Measurements from ENCODE around the gene PTCHD1. TPM values are rescaled to one million over a fixed set of nuclear protein-coding genes. Genes with fewer than 3 reads are reported as not detected.

The PTCHD1 gene
- total RNA-seq, 4 donors from 2014 or later, result 0.22 to 1.7 (median 0.41) TPM

- intact Hi-C loops (cut with DNase I), result no loop called here
- Histone ChIP-seq H3K27me3 (no peaks in the 10 kb centered on the region), H3K36me3 (no peaks in the 10 kb centered on the region), H3K4me3 (no peak overlapping the region), H3K9me3 (no peaks in the 10 kb centered on the region), H3K27ac (no peak overlapping the region), H3K4me1 (no peaks in the 10 kb centered on the region)
- no peak for TF ChIP-seq POLR2A (IDR thresholded peaks at IDR 0.05)
- TF ChIP-seq, protein P1, sequence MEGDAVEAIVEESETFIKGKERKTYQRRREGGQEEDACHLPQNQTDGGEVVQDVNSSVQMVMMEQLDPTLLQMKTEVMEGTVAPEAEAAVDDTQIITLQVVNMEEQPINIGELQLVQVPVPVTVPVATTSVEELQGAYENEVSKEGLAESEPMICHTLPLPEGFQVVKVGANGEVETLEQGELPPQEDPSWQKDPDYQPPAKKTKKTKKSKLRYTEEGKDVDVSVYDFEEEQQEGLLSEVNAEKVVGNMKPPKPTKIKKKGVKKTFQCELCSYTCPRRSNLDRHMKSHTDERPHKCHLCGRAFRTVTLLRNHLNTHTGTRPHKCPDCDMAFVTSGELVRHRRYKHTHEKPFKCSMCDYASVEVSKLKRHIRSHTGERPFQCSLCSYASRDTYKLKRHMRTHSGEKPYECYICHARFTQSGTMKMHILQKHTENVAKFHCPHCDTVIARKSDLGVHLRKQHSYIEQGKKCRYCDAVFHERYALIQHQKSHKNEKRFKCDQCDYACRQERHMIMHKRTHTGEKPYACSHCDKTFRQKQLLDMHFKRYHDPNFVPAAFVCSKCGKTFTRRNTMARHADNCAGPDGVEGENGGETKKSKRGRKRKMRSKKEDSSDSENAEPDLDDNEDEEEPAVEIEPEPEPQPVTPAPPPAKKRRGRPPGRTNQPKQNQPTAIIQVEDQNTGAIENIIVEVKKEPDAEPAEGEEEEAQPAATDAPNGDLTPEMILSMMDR (IDR thresholded peaks at IDR 0.05), result no peak
- no peak for DNase-seq
These were observed 51.6 kb downstream of the PTCHD1 start for GRCh38 chrX:23386260-23386659.

DNA sequence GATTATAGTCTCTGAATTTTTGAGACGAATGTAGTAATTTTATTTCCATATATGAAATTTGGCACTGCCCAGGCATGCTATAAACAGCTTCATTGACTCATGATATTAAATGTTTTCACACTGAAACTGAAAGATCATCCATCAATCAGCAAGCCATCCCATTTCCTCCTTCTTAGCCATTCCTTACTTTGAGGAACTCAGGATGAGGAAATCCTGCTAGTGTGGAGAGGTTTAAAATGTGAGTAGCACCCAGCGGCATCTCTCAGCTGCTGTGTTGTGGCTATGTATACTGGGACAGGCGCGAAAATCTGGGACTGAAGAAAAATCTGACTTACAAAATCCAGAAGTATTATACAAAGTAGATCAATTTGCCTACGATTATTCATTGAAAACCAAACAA is 52.1 kb downstream of the PTCHD1 start:
- no peaks in the 10 kb centered on the region for H3K4me1 ChIP-seq
- no peak for DNase-seq
- H3K27ac ChIP-seq, result no peak overlapping the region
- TF ChIP-seq POLR2A (IDR thresholded peaks at IDR 0.05), result no peak
- TF ChIP-seq, protein P1 (IDR thresholded peaks at IDR 0.05), result no peak
- WGBS, 2 donors, result 52 to 56% methylated on average over 5 of the region's 5 CpGs
- no peak overlapping the region for H3K4me3 ChIP-seq
- H3K27me3 ChIP-seq, result no peaks in the 10 kb centered on the region
- intact Hi-C loops (cut with DNase I), result no loop called here
- H3K36me3 ChIP-seq, result no peaks in the 10 kb centered on the region
- H3K9me3 ChIP-seq, result no peaks in the 10 kb centered on the region

DNA sequence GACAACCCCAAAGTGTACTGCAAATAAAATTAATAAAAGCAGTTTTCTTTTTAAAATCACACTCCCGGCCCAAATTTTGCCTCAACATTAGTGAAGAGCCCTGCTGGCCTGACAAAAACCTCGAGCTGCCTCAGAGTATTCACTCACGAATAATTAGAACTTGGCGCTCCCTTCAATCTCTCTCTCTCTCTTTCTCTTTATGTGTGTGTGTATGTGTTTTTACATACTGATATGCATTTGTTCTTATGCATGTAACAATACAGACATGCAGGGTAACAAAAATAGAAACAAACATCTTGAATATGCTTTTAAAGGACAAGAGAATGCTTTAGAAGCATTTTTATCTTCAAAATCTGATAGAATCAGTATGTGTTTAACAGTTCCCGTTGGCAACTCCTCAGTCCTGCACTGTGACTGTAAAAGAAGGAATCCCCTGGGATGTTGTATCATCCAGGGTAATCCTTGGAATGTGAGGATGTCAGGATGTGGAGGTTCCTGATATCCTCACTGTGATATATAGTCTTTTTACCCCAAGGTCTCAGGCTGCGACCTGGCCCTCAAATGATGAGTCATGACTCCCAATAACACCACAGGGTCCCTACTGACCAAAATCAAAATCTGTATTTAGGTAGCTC is 53.0 kb downstream of the PTCHD1 start:
- DNase-seq, result no peak
- Histone ChIP-seq H3K27me3 (no peaks in the 10 kb centered on the region), H3K9me3 (no peaks in the 10 kb centered on the region), H3K27ac (no peak overlapping the region), H3K36me3 (no peaks in the 10 kb centered on the region), H3K4me1 (no peaks in the 10 kb centered on the region), H3K4me3 (no peak overlapping the region)
- WGBS, 2 donors, result 58 to 92% methylated on average over 6 of the region's 6 CpGs
- no peak for TF ChIP-seq POLR2A (IDR thresholded peaks at IDR 0.05)
- TF ChIP-seq, protein P1 (IDR thresholded peaks at IDR 0.05), result no peak
- intact Hi-C loops (cut with DNase I), result no loop called here

DNA sequence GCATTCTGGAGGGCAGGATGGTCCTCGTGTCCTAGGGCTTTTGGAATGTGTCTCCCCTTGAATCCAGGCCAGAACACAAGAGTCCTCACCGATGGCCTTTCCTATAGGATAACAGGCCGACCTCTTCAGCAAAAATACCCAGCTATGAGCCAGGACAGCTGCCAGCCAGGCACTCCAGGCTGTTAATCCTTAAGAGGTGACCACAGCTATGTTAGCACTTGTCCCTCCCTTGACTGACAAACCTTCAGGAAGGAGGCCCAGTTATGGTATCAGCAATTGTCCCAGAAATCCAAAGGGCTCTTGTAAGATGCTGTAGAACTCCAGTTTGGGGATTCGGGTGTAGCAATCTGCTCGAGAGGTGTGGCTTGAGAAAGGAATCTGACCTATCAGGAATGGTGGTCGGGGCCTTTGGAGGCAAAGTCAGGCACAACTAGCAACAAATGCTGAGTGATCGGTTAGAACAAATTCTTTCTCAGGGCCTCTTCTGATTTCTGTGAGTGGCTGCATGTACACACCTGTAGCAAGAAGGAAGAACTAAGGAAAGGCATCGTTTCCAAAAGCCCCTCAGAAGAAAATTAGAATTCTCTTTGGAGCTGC is 54.6 kb downstream of the PTCHD1 start:
- H3K36me3 ChIP-seq, result no peaks in the 10 kb centered on the region
- H3K4me3 ChIP-seq, result no peak overlapping the region
- no peak overlapping the region for H3K27ac ChIP-seq
- H3K4me1 ChIP-seq, result no peaks in the 10 kb centered on the region
- H3K27me3 ChIP-seq, result no peaks in the 10 kb centered on the region
- intact Hi-C loops (cut with DNase I), result no loop called here
- 63 to 83% methylated on average over 1 to 8 of the region's 8 CpGs for WGBS, 2 donors
- DNase-seq, result no peak
- TF ChIP-seq, protein P1 (IDR thresholded peaks at IDR 0.05), result no peak
- TF ChIP-seq POLR2A (IDR thresholded peaks at IDR 0.05), result no peak
- H3K9me3 ChIP-seq, result no peaks in the 10 kb centered on the region

- H3K9me3 ChIP-seq, result no peaks in the 10 kb centered on the region
- H3K4me1 ChIP-seq, result no peaks in the 10 kb centered on the region
- no peak for DNase-seq
- H3K27me3 ChIP-seq, result no peaks in the 10 kb centered on the region
- TF ChIP-seq POLR2A (IDR thresholded peaks at IDR 0.05), result no peak
- TF ChIP-seq, protein P1 (IDR thresholded peaks at IDR 0.05), result no peak
- intact Hi-C loops (cut with DNase I), result no loop called here
- H3K27ac ChIP-seq, result no peak overlapping the region
- H3K4me3 ChIP-seq, result no peak overlapping the region
- 81% methylated on average over 10 to 11 of the region's 11 CpGs for WGBS, 2 donors
- no peaks in the 10 kb centered on the region for H3K36me3 ChIP-seq
These were observed 56.3 kb downstream of the PTCHD1 start for GRCh38 chrX:23390979-23391378.

All from esophagus squamous epithelium (tissue), 5 donors.